GM12865 (cell line): ENCODE measurements around the gene RABGEF1.
A peak's percentile ranks its signal among the peaks of the same experiment; 100 is the strongest.
"Not testable (repeated sequence)": the region's sequence is repeated elsewhere in the genome, so short reads cannot be mapped to it uniquely, and the experiment has no call there.

Experiments used
- DNase-seq: peaks from one replicate; pipeline ENCODE4 v3.0.0; 2010; ENCODE audit warnings: low read depth
- H3K4me3 ChIP-seq: 2 replicates; pipeline ENCODE4 v1.5.1; 2011; ENCODE audit warnings: mild to moderate bottlenecking, low read depth, low read length, control low read depth
- TF ChIP-seq, protein P1 (sequence below): IDR thresholded peaks from 2 replicates; pipeline ENCODE4 v1.5.1; 2011; ENCODE audit warnings: low read length, control low read depth, low read depth, inconsistent platforms; ENCODE audit not compliant: insufficient read depth; ENCODE audit errors: missing control alignments

The RABGEF1 gene

DNA sequence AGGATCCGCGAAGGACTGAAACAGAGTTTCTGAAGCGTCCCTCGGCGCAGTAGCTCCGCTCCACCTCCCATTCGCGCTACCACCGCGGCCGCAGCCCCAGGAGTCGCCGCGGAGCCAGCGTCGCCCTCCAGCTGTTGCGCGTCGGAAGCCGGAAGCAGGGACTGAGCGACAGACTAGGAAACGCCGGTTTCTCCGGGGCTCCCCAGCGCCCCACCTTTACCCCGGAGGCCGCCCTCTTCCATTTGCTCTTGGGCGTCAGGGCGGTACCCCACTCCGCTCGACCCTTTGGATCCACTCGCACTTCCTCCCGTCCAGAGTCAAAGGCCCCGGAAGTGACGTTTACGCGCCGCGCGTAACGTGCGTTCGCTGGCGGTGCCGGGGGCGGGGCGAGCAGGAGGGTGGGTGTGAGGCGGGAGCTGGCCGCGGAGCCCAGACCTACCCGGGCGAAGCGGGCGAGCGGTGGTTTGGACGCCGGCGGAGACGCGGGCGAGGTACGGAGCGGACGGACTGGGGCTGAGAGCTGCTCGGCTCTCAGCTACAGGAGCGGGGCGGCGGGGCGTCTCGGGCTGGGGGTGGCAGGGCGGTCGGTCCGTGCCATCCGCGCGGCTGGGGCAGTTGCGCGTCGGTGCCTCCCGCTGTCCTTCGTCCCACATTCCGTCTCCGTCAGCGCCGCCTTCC lies at the start of gene RABGEF1:
TSS of gene RABGEF1 (plus strand) at position 432 of the 678 bp plus-strand sequence. CDS start 31,167 bp downstream, outside the sequence.
- TF ChIP-seq, protein P1, sequence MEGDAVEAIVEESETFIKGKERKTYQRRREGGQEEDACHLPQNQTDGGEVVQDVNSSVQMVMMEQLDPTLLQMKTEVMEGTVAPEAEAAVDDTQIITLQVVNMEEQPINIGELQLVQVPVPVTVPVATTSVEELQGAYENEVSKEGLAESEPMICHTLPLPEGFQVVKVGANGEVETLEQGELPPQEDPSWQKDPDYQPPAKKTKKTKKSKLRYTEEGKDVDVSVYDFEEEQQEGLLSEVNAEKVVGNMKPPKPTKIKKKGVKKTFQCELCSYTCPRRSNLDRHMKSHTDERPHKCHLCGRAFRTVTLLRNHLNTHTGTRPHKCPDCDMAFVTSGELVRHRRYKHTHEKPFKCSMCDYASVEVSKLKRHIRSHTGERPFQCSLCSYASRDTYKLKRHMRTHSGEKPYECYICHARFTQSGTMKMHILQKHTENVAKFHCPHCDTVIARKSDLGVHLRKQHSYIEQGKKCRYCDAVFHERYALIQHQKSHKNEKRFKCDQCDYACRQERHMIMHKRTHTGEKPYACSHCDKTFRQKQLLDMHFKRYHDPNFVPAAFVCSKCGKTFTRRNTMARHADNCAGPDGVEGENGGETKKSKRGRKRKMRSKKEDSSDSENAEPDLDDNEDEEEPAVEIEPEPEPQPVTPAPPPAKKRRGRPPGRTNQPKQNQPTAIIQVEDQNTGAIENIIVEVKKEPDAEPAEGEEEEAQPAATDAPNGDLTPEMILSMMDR = no peak
- DNase-seq = peak; percentile 98
- H3K4me3 ChIP-seq = peak within 1 kb of the TSS; percentile 90

DNA sequence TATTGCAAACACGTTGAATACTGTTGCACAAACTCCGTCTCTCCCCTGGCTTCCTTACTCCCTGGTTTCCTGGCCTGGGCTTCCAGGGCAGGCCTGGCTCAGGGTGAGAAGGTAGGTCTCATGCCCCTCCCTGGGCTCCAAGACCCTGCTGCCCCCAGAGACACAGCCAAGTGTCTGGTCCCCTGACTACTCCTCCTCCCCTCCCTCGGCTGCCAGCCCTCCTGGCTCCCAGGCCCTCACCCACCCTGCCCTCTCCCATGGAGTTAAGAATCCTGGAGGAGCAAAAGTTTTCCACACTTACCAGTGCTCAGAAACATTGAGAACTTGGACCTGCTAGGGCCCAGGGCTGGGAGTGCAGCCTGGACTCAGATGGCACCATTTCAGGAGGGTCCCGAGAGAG lies 47.2 kb upstream of the RABGEF1 start:
- TF ChIP-seq, protein P1 = no peak
- H3K4me3 ChIP-seq = no peak overlapping the region
- DNase-seq = no peak

DNA sequence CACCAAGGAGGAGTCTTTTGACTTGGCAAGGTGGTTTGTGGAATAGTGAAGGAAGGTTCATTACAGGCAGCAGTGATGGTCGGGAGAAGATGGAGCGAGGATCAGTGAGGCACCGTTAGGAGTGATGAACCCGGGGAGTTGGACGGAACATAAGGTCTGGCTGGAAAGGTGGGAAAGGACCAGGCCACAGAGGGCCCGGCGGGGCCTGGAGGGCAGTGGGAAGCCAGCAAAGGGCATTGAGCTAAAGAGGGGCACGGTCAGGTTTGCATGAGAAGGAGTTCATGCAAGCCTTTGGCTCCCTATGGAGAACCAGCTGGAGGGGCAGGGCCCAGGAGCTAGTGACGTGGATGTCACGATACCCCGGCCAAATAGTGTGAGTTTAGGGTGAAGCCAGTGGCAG lies 46.2 kb upstream of the RABGEF1 start:
- no peak for DNase-seq
- TF ChIP-seq, protein P1 = no peak
- no peak overlapping the region for H3K4me3 ChIP-seq

DNA sequence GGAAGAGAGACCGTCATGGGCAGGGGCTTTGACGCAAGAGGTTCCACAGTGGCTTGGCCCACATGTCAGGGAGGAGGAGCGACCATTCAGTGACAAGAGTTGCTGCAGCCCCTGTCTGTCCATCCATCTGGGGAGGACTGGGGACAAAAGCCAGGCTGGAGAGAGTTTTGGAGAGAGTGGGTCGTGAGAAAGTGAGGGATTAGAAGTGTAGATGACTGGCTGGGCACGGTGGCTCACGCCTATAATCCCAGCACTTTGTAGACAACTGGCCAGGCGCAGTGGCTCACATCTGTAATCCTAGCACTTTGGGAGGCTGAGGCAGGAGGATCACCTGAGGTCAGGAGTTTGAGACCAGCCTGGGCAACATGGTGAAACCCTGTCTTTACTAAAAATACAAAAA lies 45.1 kb upstream of the RABGEF1 start:
- DNase-seq = not testable (repeated sequence)

DNA sequence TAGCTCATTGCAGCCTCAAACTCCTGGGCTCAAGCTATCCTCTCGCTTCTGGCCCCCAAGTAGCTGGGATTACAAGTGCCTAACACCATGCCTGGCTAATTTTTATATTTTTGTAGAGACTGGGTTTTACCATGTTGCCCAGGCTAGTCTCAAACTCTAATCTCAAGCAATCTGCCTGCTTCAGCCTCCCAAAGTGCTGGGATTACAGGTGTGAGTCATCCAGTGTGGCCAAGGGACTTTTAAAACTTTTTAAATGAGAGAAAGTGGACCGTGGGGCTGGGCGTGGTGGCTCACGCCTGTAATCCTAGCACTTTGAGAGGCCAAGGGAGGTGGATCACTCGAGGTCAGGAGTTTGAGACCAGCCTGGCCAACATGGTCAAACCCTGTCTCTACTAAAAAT lies 44.4 kb upstream of the RABGEF1 start:
- not testable (repeated sequence) for DNase-seq, H3K4me3 ChIP-seq

More for the DNA sequence above, 45.1 kb upstream of the RABGEF1 start:
- not testable (repeated sequence) for H3K4me3 ChIP-seq

DNA sequence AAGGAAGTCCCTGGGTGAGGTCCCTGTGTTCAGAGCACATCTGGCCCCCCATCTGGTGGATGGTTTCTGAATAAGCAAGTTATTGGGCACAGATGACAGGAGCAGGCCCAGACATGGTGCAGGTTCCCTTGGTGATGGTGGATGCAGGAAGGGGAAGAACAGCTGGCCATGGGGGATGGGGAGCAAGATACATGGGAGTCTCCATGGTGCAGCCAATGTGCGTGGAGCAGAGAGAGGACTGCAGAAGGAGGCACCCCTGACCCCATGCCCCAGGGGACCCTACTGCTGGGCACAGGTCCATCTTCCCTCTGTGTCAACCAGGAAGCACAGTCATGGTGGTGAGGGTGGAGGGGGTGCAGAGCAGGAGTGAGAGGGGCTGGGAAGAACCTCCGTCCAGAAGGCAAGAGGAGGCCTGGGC lies 43.8 kb upstream of the RABGEF1 start:
- TF ChIP-seq, protein P1 = no peak
- DNase-seq = peak; percentile 6

DNA sequence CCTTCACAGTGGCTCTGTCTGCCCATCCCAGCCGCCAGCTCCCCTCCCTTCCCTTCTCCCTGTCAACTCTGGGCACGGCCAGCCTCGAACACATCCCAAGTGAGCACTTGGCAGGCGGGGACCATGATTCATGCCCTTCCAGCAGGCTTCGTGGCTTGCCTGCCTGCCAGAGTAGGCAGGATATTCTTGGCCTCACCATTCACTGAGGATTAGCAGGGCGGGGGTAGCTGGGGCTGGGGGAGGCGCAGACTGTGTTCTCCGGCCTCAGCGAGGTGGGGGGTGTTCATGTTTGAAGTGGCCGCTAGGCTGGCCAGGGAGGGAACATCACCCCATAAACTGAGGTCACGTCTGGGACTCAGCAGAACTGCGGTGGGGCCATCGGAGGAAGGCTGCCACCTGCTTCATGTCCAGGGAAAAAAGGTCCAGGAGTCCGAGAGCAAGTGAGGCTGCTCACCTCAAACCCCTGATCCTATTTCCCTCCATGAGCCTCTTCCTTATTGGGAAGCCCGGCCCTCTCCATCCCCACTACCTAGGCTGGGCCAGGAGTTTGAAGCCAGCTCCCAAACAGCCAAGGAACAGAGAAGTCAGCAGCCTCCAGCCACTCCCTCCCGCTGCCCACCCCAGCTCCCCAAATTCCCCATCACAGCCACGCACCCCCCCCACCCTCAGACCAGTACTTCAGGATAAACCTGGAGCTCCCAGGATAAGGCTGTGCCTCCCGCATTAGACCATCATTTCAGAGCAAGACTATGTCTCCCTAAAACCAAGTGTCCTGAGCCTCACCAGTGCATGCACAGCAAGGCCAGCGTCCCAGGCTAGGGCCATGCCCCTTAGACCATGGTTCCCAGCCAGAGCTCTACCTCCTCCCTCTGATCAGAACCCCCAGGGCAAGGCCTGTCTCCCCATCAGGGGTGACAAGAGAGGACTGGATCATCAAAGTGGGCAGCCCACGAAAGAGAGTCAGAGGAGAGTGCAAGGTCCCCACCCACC lies 42.8 kb upstream of the RABGEF1 start:
- no peak overlapping the region for H3K4me3 ChIP-seq
- TF ChIP-seq, protein P1 = no peak
- DNase-seq = no peak

More for the DNA sequence above, 43.8 kb upstream of the RABGEF1 start:
- H3K4me3 ChIP-seq = no peak overlapping the region
